ENCODE results near the gene PAK1. TPM values are rescaled to one million over a fixed set of nuclear protein-coding genes. Genes with fewer than 3 reads are reported as not detected.

Gene PAK1
- total and polyA plus RNA-seq, 2 donors (not counting 1 experiment from before 2014, with no cell fraction given): 34.6 to 37.7 TPM

DNA sequence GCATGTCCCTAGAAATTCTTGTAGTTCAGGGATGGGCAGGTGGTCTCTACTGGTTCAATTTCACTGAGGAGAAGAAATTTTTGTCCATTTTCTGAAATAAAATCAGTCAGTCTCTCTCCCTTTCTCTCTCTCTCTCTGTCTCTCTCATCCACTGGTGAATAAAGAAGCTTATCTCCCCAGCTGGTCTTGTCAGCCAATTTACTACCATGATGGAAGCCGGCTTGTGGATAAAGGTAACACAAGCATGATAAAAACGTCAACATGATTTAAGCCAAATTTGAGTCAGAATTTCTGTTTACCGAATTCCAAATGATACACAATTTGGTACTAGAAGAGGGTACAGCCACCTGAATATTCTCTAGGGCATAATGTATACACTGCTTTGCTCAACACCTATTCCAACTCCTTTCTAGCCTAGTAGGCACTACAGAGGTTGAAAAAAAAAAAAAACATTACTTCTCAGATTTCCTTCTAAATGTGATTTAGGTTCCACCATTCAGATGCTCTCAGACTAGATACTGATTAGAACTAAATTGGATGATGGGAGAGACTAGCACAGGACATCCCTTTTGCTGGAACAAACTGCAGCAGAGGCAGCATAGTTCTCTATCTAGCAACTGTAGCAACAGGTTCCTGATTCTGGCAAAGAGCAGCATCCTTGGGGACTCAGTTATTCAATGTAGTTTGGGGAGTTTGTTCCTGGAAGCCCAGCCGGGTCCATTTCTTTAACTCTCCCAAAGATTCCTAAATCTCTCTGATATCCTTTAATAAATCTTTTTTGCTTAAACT lies 18.8 kb downstream of the PAK1 start:
- H3K9me3 ChIP-seq (ENCODE audit: control insufficient read depth, insufficient read depth, low read depth, low read length): no peaks in the 10 kb centered on the region
- H2AFZ ChIP-seq (ENCODE audit: low read length): no peak overlapping the region
- no peak for DNase-seq (ENCODE audit: low read depth in 2 of 2)
- H3K4me2 ChIP-seq (ENCODE audit: extremely low read depth, insufficient read depth, low read length): no peak overlapping the region
- H3K27ac ChIP-seq (ENCODE audit: insufficient read depth, low read length): no peak overlapping the region
- no peaks in the 10 kb centered on the region for H4K20me1 ChIP-seq (ENCODE audit: control insufficient read depth, extremely low read depth, insufficient read depth, low read length)
- no peaks in the 10 kb centered on the region for H3K36me3 ChIP-seq (ENCODE audit: control insufficient read depth, insufficient read depth, low read length)
- no peak overlapping the region for H3K4me3 ChIP-seq (replicated peaks in 1 of 4; ENCODE audit: control extremely low read depth in 1 of 4, insufficient read depth in 1 of 4, low read depth in 3 of 4, low read length in 4 of 4)
- no peak overlapping the region for H3K9ac ChIP-seq (ENCODE audit: insufficient read depth, low read length)
- H3K79me2 ChIP-seq (ENCODE audit: control insufficient read depth, insufficient read depth, low read length): no peaks in the 10 kb centered on the region
- TF ChIP-seq, protein P1, sequence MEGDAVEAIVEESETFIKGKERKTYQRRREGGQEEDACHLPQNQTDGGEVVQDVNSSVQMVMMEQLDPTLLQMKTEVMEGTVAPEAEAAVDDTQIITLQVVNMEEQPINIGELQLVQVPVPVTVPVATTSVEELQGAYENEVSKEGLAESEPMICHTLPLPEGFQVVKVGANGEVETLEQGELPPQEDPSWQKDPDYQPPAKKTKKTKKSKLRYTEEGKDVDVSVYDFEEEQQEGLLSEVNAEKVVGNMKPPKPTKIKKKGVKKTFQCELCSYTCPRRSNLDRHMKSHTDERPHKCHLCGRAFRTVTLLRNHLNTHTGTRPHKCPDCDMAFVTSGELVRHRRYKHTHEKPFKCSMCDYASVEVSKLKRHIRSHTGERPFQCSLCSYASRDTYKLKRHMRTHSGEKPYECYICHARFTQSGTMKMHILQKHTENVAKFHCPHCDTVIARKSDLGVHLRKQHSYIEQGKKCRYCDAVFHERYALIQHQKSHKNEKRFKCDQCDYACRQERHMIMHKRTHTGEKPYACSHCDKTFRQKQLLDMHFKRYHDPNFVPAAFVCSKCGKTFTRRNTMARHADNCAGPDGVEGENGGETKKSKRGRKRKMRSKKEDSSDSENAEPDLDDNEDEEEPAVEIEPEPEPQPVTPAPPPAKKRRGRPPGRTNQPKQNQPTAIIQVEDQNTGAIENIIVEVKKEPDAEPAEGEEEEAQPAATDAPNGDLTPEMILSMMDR (conservative IDR thresholded peaks at IDR 0.05 in 1 of 2, IDR thresholded peaks at IDR 0.05 in 1 of 2; ENCODE audit: low read depth in 1 of 2, low read length in 2 of 2): no peak
- TF ChIP-seq EZH2 (IDR thresholded peaks at IDR 0.05; ENCODE audit: low read length, missing control alignments): no peak
- H3K4me1 ChIP-seq (ENCODE audit: control insufficient read depth, extremely low read depth, insufficient read depth, low read length): no peaks in the 10 kb centered on the region
- H3K27me3 ChIP-seq (ENCODE audit: control insufficient read depth, insufficient read depth, low read length): no peaks in the 10 kb centered on the region

DNA sequence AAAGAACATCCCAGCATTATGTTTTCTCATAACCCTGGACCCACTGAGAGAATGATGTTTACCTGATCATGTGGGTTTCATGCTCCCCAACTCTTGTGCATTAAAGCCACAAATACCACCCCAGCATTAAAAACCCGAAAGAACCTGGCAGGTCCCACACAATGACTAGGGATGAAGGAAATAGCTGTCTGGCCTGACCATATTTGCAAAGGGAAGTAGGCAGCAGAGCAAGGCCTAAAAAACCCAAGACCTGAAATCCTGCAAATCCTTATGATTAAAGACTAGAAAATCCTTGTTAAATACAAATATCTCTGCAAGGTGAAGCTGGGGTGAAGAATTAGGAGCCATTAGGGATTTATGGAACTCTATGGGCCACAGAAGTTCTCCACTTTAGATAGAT lies 23.7 kb downstream of the PAK1 start:
- no peaks in the 10 kb centered on the region for H3K79me2 ChIP-seq (ENCODE audit: control insufficient read depth, insufficient read depth, low read length)
- H3K4me3 ChIP-seq (replicated peaks in 1 of 4; ENCODE audit: control extremely low read depth in 1 of 4, insufficient read depth in 1 of 4, low read depth in 3 of 4, low read length in 4 of 4): no peak overlapping the region
- H3K27me3 ChIP-seq (ENCODE audit: control insufficient read depth, insufficient read depth, low read length): no peaks in the 10 kb centered on the region
- TF ChIP-seq, protein P1 (conservative IDR thresholded peaks at IDR 0.05 in 1 of 2, IDR thresholded peaks at IDR 0.05 in 1 of 2; ENCODE audit: low read depth in 1 of 2, low read length in 2 of 2): no peak
- TF ChIP-seq EZH2 (IDR thresholded peaks at IDR 0.05; ENCODE audit: low read length, missing control alignments): no peak
- no peak overlapping the region for H3K27ac ChIP-seq (ENCODE audit: insufficient read depth, low read length)
- no peak for DNase-seq (ENCODE audit: low read depth in 2 of 2)
- no peak overlapping the region for H3K9ac ChIP-seq (ENCODE audit: insufficient read depth, low read length)
- no peaks in the 10 kb centered on the region for H3K9me3 ChIP-seq (ENCODE audit: control insufficient read depth, insufficient read depth, low read depth, low read length)
- peaks cover 1% of the 10 kb centered on the region for H4K20me1 ChIP-seq (ENCODE audit: control insufficient read depth, extremely low read depth, insufficient read depth, low read length)
- H3K36me3 ChIP-seq (ENCODE audit: control insufficient read depth, insufficient read depth, low read length): no peaks in the 10 kb centered on the region
- H3K4me2 ChIP-seq (ENCODE audit: extremely low read depth, insufficient read depth, low read length): no peak overlapping the region
- H2AFZ ChIP-seq (ENCODE audit: low read length): no peak overlapping the region
- no peaks in the 10 kb centered on the region for H3K4me1 ChIP-seq (ENCODE audit: control insufficient read depth, extremely low read depth, insufficient read depth, low read length)

GRCh38 chr11:77449784-77450183 lies 24.1 kb downstream of the PAK1 start:
- no peak overlapping the region for H3K27ac ChIP-seq (ENCODE audit: insufficient read depth, low read length)
- no peak overlapping the region for H3K9ac ChIP-seq (ENCODE audit: insufficient read depth, low read length)
- H3K9me3 ChIP-seq (ENCODE audit: control insufficient read depth, insufficient read depth, low read depth, low read length): no peaks in the 10 kb centered on the region
- H3K4me2 ChIP-seq (ENCODE audit: extremely low read depth, insufficient read depth, low read length): no peak overlapping the region
- TF ChIP-seq EZH2 (IDR thresholded peaks at IDR 0.05; ENCODE audit: low read length, missing control alignments): no peak
- TF ChIP-seq, protein P1 (conservative IDR thresholded peaks at IDR 0.05 in 1 of 2, IDR thresholded peaks at IDR 0.05 in 1 of 2; ENCODE audit: low read depth in 1 of 2, low read length in 2 of 2): no peak
- H3K36me3 ChIP-seq (ENCODE audit: control insufficient read depth, insufficient read depth, low read length): no peaks in the 10 kb centered on the region
- no peak overlapping the region for H2AFZ ChIP-seq (ENCODE audit: low read length)
- H3K79me2 ChIP-seq (ENCODE audit: control insufficient read depth, insufficient read depth, low read length): no peaks in the 10 kb centered on the region
- no peaks in the 10 kb centered on the region for H3K4me1 ChIP-seq (ENCODE audit: control insufficient read depth, extremely low read depth, insufficient read depth, low read length)
- no peaks in the 10 kb centered on the region for H3K27me3 ChIP-seq (ENCODE audit: control insufficient read depth, insufficient read depth, low read length)
- H4K20me1 ChIP-seq (ENCODE audit: control insufficient read depth, extremely low read depth, insufficient read depth, low read length): peaks cover 1% of the 10 kb centered on the region
- DNase-seq (ENCODE audit: low read depth in 2 of 2): no peak
- H3K4me3 ChIP-seq (replicated peaks in 1 of 4; ENCODE audit: control extremely low read depth in 1 of 4, insufficient read depth in 1 of 4, low read depth in 3 of 4, low read length in 4 of 4): no peak overlapping the region
